GM12878 (cell line): ENCODE results near the gene OMG. TPM values are rescaled to one million over a fixed set of nuclear protein-coding genes. Genes with fewer than 3 reads are reported as not detected.
A peak's percentile ranks its signal among the peaks of the same experiment; 100 is the strongest.

Experiments used
- ASH2L ChIP-seq: fragments of 300-600, 200-600 bp; sonication (generic); IDR thresholded peaks from 2 replicates; pipeline ENCODE4 v1.6.1; 2017; ENCODE audit warnings: low read depth, mild to moderate bottlenecking, borderline replicate concordance
- BACH1 ChIP-seq: fragments of 450-650 bp; IDR thresholded peaks from 2 replicates; pipeline ENCODE4 v1.6.1; 2017; ENCODE audit warnings: mild to moderate bottlenecking, borderline replicate concordance
- BCL11A ChIP-seq: IDR thresholded peaks from 2 replicates; pipeline ENCODE4 v1.6.1; 2011; ENCODE audit warnings: low read depth, low read length
- CBX5 ChIP-seq: sonication (generic); IDR thresholded peaks from 2 replicates; pipeline ENCODE4 v1.6.1; 2016; ENCODE audit warnings: low read depth, moderate library complexity, mild to moderate bottlenecking, inconsistent platforms
- CHD2 ChIP-seq: IDR thresholded peaks from 2 replicates; pipeline ENCODE4 v1.6.1; 2011; ENCODE audit warnings: low read depth, low read length, improper control_type of control experiment, borderline replicate concordance
- E4F1 ChIP-seq: fragments of 450-650 bp; IDR thresholded peaks from 2 replicates; pipeline ENCODE4 v1.6.1; 2018; ENCODE audit warnings: borderline replicate concordance, mild to moderate bottlenecking; ENCODE audit not compliant: partially characterized antibody
- FOS ChIP-seq: IDR thresholded peaks from 3 replicates; pipeline ENCODE4 v1.6.1; 2011; ENCODE audit warnings: borderline replicate concordance; ENCODE audit not compliant: insufficient read length; ENCODE audit errors: extremely low read depth
- KDM1A ChIP-seq: fragments of 200-600 bp; sonication (generic); IDR thresholded peaks from 2 replicates; pipeline ENCODE4 v1.6.1; 2016; ENCODE audit warnings: borderline replicate concordance
- LARP7 ChIP-seq: fragments of 450-650 bp; IDR thresholded peaks from 2 replicates; pipeline ENCODE4 v1.6.1; 2017; ENCODE audit warnings: mild to moderate bottlenecking
- MEF2A ChIP-seq: IDR thresholded peaks from 2 replicates; pipeline ENCODE4 v1.6.1; 2011; ENCODE audit warnings: low read depth, mild to moderate bottlenecking, low read length, moderate library complexity; ENCODE audit not compliant: insufficient read depth
- MLLT1 ChIP-seq: fragments of 450-650 bp; IDR thresholded peaks from 2 replicates; pipeline ENCODE4 v1.6.1; 2016; ENCODE audit warnings: mild to moderate bottlenecking
- MXI1 ChIP-seq: fragments of 150-350 bp; IDR thresholded peaks from 2 replicates; pipeline ENCODE4 v1.6.1; 2011; ENCODE audit warnings: low read depth, mild to moderate bottlenecking, inconsistent platforms, low read length, improper control_type of control experiment
- PKNOX1 ChIP-seq: fragments of 450-650 bp; IDR thresholded peaks from 2 replicates; pipeline ENCODE4 v1.6.1; 2016; ENCODE audit warnings: mild to moderate bottlenecking
- POLR2AphosphoS5 ChIP-seq: IDR thresholded peaks from 2 replicates; pipeline ENCODE4 v1.6.1; 2011; ENCODE audit warnings: mild to moderate bottlenecking, low read length, inconsistent platforms
- RB1 ChIP-seq: fragments of 450-650 bp; formaldehyde crosslinking; IDR thresholded peaks from 2 replicates; pipeline ENCODE4 v1.6.1; 2017; ENCODE audit warnings: mild to moderate bottlenecking, borderline replicate concordance
- REST ChIP-seq: IDR thresholded peaks from 2 replicates; pipeline ENCODE4 v1.6.1; 2012; ENCODE audit warnings: mild to moderate bottlenecking, low read depth, low read length
- RFX5 ChIP-seq: IDR thresholded peaks from 2 replicates; pipeline ENCODE4 v1.6.1; 2011; ENCODE audit warnings: low read depth, low read length, improper control_type of control experiment
- SMAD5 ChIP-seq: IDR thresholded peaks from 2 replicates; pipeline ENCODE4 v1.6.1; 2016; ENCODE audit warnings: antibody characterized with exemption, low read depth
- TAF1 ChIP-seq: IDR thresholded peaks from 2 replicates; pipeline ENCODE4 v1.6.1; 2011; ENCODE audit warnings: mild to moderate bottlenecking, low read depth, low read length, borderline replicate concordance
- ZBTB33 ChIP-seq: fragments of 450-650 bp; IDR thresholded peaks from 2 replicates; pipeline ENCODE4 v1.6.1; 2017; ENCODE audit warnings: mild to moderate bottlenecking
- polyA plus RNA-seq, 11 experiments: library from polyadenylated mRNA; depleted of rRNA in 4 of 11; unstranded in 6 of 11; stranded (reverse) in 5 of 11; fragments of >200 nt; fragmentation: Nextera tagmentation in 4 of 11; fragmentation: Illumina TruSeq in 1 of 11; extraction: Ambion mirVana in 4 of 11; extraction: Trizol in 1 of 11; gene quantifications; 1 replicate in 1 of 11; 2 replicates in 10 of 11; pipeline versions ENCODE4 v1.2.1 to v1.2.3, GENCODE V29; 2011 to 2016; ENCODE audit warnings: inconsistent platforms in 2 of 11, missing spikeins in 2 of 11, low read depth in 1 of 11
- total RNA-seq, 4 experiments: library from RNA; depleted of rRNA in 3 of 4; stranded (reverse); fragments of >200 nt in 3 of 4; fragmentation: Illumina TruSeq in 1 of 4; extraction: Trizol in 1 of 4; gene quantifications; 2 replicates each; pipeline versions ENCODE4 v1.2.1 to v1.2.3, GENCODE V29; 2013 to 2021

Gene OMG
- total and polyA plus RNA-seq, 10 of the 15 experiments (the other 5 are each of a cell fraction or from before 2014, with no cell fraction given), result 0.09 to 0.96 (median 0.26) TPM

- TF ChIP-seq MLLT1 (peak; percentile 70), MXI1 (peak; percentile 47; the same call in 1 of the 2 replicates), POLR2AphosphoS5 (peak; percentile 78), REST (no peak), PKNOX1 (no peak), BACH1 (no peak), SMAD5 (no peak), MEF2A (0 out of 2 replicates have a peak, but pooled peaks have one; percentile 61), RFX5 (no peak), ASH2L (no peak), TAF1 (peak; percentile 68; the same call in 1 of the 2 replicates), RB1 (no peak), BCL11A (no peak), CHD2 (no peak), LARP7 (no peak), CBX5 (no peak), KDM1A (no peak), E4F1 (no peak), FOS (no peak), ZBTB33 (no peak)
These were observed 21.3 kb upstream of the OMG start (continued) for GRCh38 chr17:31318298-31318801.
